ENCODE results near the gene SPIB.
"Not testable (repeated sequence)": the region's sequence is repeated elsewhere in the genome, so short reads cannot be mapped to it uniquely, and the experiment has no call there.

Gene SPIB

DNA sequence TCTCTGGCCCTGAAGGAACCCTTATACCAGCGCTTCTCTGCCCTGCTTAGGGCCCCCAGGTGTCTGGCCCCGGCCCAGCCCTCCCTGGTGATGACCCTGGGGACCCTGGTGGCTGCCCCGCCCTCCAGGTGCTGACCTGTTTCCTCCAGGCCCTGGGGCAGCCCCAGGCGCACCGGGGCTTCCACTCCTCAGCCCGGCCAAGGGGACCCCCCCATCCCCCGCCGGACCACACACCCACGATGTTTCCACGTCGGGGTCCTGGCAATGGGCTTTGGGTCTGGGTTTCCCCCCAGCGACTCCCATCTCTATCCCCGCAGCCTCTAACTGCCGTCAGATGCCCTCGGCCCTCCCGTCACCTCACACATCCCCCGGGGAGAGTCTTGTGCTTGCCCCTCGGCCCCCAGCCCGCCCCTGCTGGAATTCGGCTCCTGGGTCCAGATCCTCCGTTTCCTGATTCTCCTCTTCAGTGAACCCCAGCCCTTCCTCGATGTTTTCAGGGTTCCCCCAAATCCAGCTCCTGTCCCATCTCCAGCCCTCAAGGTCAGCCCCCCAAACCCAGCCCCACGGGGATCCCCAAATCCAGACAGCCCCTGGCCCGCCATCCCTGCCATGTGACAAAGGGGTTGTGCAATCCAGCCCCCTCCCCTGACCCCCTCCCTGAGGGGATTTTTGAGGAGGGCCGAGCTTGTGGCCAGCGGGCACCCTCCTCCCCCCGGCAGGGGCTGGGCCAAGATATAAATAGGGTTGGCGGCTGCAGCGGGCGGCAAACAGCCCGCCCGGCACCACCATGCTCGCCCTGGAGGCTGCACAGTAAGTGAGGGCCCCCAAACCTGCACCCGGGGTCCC lies at the start of gene SPIB:
SPIB (plus strand) TSS at position 763 of the 846 bp plus-strand sequence; CDS start at position 788, 25 bp downstream.
- DNase-seq = no peak

DNA sequence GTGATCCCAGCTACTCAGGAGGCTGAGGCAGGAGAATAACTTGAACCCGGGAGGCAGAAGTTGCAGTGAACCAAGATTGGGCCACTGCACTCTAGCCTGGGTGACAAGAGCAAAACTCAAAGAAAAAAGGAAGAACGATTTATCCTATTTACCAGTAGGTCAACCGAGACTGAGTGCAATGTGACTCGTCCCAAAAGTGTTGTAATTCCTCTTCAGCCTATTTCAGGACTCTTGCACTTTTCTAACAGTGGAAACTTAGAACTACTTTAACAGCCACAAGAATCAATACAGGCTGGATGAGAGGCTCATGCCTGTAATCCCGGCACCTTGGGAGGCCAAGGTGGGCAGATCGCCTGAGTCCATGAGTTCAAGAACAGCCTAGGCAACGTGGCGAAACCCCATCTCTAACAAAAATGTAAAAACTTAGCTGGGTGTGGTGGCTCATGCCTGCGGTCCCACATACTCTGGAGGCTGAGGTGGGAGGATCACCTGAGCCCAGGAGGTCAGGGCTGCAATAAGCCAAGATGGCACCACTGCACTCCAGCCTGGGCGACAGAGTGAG lies 46.7 kb upstream of the SPIB start:
- DNase-seq = no peak

GRCh38 chr19:50376166-50377050 lies 42.3 kb upstream of the SPIB start, which contains the start of gene NR1H2:
TSS of gene NR1H2 (plus strand) at chr19:50376457. CDS start at chr19:50377606, 1,149 bp downstream.
- DNase-seq = peak; percentile 95 to 98

GRCh38 chr19:50377051-50377461 lies 41.7 kb upstream of the SPIB start:
- peak in 1 of 2 experiments; percentile 48 for DNase-seq

GRCh38 chr19:50377517-50377916 lies 41.2 kb upstream of the SPIB start:
- DNase-seq = no peak

DNA sequence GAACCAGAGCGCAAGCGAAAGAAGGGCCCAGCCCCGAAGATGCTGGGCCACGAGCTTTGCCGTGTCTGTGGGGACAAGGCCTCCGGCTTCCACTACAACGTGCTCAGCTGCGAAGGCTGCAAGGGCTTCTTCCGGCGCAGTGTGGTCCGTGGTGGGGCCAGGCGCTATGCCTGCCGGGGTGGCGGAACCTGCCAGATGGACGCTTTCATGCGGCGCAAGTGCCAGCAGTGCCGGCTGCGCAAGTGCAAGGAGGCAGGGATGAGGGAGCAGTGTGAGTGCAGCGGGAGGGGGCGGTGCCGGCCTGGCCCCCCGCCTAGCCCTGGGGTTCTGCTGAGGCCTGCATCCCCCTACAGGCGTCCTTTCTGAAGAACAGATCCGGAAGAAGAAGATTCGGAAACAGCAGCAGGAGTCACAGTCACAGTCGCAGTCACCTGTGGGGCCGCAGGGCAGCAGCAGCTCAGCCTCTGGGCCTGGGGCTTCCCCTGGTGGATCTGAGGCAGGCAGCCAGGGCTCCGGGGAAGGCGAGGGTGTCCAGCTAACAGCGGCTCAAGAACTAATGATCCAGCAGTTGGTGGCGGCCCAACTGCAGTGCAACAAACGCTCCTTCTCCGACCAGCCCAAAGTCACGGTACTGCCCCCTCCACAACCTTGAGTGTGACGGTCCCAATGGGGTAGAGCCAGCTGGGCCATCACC lies 40.4 kb upstream of the SPIB start:
- no peak for DNase-seq

DNA sequence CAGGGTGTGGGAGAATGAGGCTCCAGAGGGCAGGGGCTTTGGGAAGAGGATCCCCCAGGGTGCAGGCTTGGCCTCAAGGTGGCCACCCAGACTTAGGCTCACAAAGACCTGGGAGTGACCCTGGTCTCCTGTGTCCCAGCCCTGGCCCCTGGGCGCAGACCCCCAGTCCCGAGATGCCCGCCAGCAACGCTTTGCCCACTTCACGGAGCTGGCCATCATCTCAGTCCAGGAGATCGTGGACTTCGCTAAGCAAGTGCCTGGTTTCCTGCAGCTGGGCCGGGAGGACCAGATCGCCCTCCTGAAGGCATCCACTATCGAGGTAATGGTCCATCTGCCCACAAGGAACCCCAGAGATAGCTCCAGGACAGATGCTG lies 39.9 kb upstream of the SPIB start:
- DNase-seq = no peak

DNA sequence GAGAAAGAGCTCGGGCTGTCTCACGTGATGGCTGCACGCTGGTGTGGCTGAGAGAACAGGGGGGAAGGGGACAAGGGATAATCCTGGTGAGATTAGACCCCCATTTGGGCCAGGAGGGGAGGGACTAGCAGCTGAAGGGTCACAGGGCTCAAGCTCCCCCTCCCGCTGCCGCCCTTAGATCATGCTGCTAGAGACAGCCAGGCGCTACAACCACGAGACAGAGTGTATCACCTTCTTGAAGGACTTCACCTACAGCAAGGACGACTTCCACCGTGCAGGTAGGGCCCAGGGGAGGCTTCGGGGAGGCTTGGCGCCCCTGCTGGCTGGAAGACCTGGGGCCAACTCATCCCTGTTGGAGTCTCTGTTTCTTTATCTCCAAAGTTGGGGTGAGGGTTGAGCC lies 39.1 kb upstream of the SPIB start:
- DNase-seq = no peak

GRCh38 chr19:50380137-50380536 lies 38.6 kb upstream of the SPIB start:
- no peak for DNase-seq

GRCh38 chr19:50380751-50381151 lies 38.0 kb upstream of the SPIB start:
- DNase-seq = no peak

DNA sequence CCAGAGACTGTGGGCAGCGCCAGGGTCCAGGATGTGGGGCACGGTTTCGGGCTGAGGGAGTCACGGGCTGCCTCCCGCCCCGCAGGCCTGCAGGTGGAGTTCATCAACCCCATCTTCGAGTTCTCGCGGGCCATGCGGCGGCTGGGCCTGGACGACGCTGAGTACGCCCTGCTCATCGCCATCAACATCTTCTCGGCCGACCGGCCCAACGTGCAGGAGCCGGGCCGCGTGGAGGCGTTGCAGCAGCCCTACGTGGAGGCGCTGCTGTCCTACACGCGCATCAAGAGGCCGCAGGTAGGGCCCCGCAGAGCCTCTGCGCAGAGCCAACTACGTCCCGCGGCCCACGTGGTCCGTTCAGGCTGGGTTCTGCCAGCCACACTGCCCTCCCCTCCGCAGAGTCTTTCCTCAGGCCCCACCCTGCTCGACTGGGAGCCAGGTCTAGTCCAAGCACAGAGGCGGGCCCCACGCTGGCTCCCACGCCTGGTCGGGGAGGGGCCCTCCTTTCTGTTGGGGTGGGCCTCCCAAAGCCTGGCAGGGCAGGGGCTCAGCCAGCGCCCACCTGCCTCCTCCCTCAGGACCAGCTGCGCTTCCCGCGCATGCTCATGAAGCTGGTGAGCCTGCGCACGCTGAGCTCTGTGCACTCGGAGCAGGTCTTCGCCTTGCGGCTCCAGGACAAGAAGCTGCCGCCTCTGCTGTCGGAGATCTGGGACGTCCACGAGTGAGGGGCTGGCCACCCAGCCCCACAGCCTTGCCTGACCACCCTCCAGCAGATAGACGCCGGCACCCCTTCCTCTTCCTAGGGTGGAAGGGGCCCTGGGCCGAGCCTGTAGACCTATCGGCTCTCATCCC lies 36.6 kb upstream of the SPIB start:
- DNase-seq = no peak

GRCh38 chr19:50383001-50383851 lies 35.5 kb upstream of the SPIB start:
- DNase-seq = no peak

GRCh38 chr19:50383852-50384684 lies 34.7 kb upstream of the SPIB start, which contains the start of gene POLD1:
TSS of gene POLD1 (plus strand) at chr19:50384347. CDS start at chr19:50398852, 14,505 bp downstream.
- DNase-seq = peak; percentile 97 to 98

DNA sequence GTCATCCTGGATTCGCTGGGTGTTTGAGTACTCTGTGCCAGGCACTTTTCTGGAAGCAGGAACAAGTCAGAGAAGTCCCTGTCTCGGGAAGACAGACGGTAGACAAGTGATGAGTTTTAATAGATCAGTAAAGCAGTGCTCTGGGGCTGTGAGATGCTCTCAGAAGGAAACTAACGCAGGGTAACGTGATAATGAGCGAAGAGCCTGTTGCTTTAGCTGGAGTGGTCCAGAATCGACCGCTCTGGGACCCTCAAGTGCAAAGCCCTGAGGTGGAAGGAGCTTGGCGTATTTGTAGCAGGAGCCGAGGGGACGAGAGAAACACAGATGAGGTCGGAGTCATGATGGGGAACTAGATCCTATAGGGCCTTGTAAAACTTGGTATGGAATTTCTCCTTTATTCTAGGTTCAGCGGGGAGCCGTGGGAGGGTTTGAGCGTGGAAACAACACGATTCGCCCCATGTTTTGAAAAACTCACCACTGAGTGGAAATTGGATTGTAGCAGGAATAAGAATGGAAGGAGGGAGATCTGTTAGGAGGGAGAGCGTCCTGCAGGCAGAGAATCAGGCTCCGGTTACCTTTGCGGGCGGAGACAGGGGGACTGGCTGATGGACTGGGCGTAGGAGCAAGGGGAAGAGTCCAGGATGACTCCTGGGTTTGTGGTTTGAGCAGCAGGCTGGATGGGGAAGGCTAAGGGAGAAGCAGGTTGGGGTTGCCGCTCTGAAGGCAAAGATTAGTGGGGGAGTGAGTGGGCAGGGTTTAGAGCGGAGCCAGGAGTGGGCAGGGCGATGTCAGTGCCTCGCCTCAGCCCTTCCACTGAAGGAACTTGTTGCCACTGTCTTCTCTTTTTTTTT lies 33.8 kb upstream of the SPIB start:
- no peak for DNase-seq

DNA sequence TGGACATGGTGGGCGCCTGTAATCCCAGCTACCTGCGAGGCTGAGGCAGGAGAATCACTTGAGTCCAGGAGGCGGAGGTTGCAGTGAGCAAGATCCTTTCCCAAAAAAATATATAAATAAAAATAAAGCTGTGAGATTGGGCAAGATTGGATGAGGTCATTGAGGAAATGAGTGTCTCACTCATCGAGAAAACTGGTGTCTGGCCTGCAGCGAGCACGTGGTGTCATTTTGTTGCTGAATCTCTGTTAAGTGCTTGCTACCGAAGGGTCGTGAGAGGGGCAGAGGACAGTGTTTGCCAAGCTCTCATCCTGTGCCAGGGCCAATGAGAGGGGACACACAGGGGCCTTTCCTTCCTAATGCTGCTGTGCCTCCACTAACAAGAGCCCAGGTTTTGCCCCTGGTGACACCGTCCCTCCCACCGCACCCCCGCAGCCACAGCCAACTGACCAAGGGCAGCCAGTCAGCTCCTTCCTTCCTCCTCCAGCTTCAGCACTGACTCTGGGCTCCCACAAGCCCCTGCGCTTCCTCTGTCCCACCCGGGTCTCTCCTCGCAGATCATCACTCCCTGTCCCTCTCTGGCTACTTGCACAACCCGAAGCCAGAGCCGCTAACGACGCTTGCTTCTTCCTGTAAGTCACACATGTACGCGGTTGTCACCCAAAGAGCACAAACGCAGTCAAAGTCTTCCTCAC lies 31.4 kb upstream of the SPIB start:
- DNase-seq = no peak

GRCh38 chr19:50387868-50388245 lies 30.9 kb upstream of the SPIB start:
- no peak for DNase-seq

DNA sequence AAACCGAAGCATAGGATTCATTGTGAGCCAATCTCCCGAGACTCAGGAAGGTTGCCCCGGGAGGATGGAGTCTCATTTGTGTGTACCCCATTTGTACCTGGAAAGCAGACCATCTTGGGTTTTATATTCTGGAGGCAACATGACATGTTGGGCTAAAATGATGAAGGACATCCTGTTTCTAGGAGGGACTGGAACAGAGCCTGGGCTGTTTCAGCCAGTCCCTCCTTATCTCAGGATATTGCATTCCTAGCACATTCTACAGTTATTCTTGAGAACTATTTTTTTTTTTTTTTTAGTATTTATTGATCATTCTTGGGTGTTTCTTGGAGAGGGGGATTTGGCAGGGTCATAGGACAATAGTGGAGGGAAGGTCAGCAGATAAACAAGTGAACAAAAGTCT lies 28.4 kb upstream of the SPIB start:
- DNase-seq = not testable (repeated sequence)

GRCh38 chr19:50390952-50391351 lies 27.8 kb upstream of the SPIB start:
- DNase-seq = not testable (repeated sequence)
